HG03442 (cell line): ENCODE results near the gene ADGRG1.

ENCODE experiments used
- ATAC-seq: cut with Tn5 transposase; IDR thresholded peaks from one replicate; pipeline ENCODE4 v1.9.1; 2021; ENCODE audit warnings: mild to moderate bottlenecking, moderate library complexity; ENCODE audit not compliant: unreplicated experiment

ADGRG1 gene

DNA sequence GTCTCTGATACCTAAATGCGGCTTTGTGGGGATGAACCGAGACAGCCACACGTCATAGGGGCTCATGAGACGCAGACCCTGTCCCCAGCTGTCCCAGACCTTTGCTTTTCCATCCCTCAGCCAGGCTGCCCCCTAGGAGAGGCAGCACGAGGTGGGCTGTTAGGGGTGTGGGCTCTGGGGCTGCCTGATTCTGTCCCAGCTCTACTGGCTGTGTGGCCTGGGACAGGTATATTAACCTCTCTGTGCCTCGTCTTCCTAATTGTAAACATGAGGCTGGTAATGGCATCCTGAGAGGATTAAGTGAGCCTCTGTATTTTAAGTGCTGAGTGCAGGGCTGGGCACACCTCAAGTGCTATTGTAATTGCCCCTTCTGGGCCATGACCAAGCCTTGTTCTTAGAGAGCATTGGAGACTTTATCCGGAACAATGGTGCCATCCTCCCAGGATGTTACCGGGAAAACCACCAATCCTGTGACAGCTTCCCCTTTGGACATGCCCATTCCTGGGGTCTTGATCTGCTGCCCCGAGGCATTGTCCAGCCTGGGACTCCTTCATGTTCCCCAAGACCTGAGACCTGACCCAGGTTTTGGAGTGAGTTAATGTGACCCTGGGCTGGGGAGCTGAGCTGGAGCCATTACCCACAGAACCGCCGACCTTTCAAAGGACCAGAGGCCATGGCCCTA is 5.1 kb downstream of the ADGRG1 start:
- no peak for ATAC-seq

- no peak for ATAC-seq
These were observed 5.7 kb downstream of the ADGRG1 start for GRCh38 chr16:57634171-57634570.

GRCh38 chr16:57635266-57636097 is 7.1 kb downstream of the ADGRG1 start:
- no peak for ATAC-seq

DNA sequence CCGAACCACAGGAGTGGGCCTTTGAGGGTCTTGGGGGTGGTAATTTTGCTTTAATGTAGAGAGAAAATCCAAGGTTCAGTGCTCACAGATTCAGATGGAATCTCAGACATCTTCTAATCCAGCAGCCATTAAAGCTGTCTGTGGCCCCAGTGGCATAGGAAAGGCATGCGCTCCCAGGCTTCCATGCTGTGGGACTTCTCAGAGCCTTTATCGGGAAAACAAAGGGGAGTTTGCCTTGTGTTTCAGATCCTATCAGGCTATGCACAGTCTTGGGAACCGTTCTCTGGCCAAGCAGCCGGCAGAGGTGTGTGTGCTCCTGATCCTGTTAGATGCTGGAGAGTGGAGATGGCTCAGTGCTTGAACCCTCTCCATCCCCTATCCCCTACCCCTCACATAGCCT is 7.8 kb downstream of the ADGRG1 start:
- ATAC-seq = no peak

DNA sequence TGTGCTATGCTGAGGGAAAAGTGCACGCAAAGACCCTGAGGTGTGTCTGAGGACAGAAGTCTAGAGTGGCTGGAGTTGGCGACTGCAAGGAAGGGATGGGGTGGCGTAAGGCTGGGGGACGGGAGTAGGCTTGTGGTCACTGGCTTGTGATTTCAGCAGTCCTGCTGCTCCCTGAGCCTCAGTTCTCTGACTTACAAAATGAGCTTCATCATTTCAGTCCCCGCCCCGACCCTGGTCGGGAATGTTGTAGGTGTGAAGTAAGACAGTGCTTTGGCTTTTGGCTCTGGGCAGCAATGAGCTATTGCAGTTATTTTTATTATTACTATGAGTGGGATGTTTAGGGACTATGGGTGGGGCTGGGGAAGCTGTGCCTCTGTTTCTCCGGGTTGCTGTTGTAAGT is 8.6 kb downstream of the ADGRG1 start:
- no peak for ATAC-seq

DNA sequence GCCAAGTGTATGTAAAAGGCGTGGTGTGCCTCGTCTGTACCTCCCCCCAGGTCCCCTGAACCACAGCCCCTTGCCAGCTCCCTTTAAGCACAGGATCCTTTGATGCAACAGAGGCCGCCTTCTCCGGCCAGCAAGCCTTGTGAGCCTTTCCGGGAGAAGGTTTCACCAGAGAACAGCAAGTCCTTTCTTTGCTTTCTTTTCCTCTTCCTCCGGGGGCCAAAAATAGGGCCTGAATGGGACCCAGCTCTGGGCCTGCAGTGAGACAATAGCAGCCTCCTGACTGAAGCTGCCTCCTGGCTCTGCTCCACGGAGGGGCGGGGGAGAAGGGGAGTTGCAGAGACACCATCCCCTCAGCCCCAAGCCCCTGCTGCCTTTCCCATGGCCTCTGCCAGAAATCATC is 9.0 kb downstream of the ADGRG1 start:
- ATAC-seq = no peak

DNA sequence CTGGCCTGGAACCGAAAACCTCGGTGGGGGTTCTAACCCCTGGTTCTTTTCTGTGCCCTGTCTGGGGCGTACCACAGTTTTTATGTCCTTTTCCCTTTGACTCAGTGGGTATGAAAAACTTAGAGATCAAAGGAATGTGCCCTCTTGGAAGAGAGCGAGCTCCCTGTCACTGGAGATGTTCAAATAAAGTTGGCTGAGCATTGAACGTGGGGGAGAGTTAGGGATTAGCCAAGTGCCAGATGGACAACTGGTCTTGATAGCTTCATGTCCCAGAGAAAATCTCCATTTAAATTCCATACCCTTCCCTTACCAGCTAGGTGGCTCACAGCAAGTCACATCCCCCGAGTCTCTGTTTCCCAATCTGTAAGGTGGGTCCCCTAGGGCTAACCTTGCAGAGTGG is 9.5 kb downstream of the ADGRG1 start:
- ATAC-seq = no peak

DNA sequence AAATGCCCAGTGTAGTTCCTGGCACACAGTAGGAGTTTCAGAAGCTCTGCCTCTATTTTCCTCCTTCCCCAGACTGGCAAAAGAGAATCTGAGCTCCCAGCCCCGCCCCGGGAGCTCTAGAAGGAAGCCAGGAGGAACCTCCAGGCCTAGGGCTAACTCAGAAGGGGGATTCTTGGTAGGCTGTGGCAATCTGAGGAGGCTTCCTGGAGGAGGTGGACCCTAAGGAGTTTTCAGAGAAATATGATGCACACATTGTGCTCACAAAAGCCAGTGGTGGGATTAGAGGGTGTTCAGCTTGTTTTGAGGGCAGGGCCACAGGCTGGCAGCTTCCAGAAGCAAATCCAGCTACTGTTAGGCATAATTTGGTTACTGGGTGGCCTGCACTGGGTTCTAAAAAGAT is 10.0 kb downstream of the ADGRG1 start:
- ATAC-seq = no peak

DNA sequence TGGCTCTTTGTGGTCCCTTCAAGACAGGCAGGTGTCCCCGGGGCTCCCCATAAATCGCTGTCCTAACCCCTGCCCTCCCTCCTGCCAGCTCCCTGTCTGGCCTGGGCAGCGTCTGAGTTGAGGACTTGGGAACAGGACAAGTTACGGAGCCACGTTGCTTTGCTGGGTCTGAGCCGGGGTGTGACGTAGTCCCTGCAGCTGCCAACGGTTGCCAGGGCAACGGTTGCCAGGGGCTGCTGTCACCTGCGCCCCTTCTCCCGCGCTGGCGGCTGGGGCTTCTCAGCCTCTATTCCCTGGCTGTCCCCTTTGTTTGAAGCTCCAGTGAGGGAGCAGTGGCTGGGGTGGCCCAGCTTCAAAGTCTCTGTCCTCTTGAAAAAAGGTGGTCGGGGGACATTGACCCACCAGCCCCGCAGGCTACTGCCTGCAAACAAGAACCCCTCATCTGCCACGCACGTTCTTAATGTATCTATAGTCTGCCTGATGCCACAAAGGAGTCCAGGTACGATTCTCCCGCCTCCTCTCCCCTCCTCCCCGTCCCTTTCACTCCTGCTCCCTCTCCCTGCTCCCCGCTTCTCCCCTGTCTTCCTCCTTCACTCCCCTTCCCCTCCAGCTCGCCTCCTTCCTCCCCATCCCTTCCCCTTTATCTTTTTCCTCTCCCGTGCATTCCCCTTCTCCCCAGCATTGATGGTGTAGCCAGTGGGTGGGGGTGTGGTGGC is 10.9 kb downstream of the ADGRG1 start:
- no peak for ATAC-seq

DNA sequence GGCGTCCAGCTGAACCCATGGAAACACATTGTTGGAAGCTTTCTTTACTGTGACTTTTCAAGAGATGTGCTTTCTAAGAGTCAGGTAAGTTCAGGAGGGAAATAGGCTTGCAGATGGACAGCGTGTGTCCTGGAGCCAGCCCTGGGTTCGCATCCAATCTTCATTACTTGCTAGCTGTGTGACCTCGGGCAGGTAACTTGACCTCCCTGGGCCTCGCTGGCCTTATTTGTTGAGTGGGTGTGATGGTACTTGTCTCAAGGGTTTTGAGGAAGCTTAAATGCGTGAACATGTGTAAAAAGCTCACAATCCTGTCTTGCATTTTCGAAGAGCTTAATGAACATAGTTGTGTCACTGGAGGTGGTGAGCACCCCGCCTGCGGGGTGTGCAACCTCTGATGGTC is 11.8 kb downstream of the ADGRG1 start:
- no peak for ATAC-seq

DNA sequence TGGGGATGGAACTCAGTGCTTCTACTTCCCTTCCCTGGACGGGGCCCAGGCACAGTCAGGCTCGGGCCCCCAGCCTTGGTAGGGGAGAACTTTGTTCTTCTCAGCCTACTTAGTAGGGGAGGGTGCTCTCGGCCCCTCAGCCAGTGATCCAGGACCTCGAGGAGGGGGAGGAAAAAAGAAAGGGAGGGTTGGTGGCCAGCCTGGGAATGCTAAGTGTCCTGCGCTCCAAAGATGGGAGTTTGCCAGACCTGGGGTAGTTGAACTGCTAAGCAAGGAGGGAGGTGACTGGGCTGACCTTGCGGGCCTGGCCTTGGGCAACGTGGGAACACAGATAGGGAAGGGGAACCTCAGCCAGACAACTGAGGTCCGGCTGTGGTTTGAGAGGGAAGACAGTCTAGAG is 12.2 kb downstream of the ADGRG1 start:
- ATAC-seq = no peak

- no peak for ATAC-seq
These were observed 14.0 kb downstream of the ADGRG1 start for GRCh38 chr16:57642160-57643135.

- no peak for ATAC-seq
These were observed 14.9 kb downstream of the ADGRG1 start for GRCh38 chr16:57643147-57643874.

DNA sequence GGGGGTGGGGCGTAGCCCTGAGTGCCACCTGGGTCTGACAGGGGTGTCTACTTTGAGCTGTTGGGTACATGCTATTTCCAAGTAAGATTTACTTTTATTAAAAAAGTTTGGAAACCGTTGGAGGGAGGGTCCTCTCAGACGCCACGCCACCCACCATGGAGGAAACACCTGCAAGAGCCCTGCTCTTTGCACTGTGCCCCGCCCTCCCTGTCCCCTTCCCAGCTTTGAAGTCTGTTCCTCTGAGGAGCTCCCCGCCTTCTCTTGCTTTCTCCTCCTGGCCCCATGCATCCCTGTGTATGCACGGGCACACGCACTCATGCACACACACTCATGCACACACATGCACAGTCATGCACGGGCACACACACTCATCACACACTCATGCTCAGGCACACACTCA is 15.5 kb downstream of the ADGRG1 start:
- no peak for ATAC-seq

DNA sequence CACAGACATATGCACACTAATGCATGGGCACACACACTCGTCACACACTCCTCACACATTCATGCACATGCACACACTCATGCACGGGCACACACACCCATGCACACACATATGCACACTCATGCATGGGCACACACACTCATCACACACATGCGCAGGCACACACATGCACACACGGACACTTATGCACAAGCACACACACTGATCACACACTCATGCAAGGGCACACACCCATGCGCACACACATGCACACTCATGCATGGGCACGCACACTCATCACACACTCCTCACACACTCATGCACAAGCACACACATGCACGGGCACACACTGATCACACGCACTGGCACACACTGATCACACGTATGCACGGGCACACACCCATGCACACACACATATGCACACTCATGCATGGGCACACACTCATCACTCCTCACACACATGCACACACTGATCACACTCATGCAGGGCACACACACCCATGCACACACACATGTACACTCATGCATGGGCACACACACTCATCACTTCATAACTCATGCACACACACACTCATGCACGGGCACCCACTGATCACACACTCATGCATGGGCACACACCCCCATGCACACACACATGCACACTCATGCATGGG is 16.1 kb downstream of the ADGRG1 start:
- no peak for ATAC-seq

DNA sequence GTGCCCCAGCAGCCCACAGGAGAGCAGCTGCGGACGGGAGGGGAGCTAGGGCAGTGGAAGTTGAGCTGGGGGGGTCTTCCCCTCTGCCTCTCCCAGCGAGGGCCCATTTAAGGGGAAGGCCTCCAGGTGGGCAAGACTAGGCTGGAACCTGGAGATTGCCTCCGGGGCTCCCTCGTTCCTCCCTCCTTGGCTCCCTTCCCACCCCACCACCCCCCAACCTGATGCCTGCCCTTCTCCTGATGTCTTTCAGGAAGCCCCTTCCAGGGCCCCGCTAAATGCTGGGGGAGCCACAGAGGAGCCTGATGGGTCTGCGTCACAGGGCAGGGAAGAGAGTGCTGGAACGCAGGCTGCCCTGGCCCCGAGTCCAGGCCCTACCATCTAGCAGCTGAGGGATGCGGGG is 16.7 kb downstream of the ADGRG1 start:
- ATAC-seq = no peak

- no peak for ATAC-seq
These were observed 17.4 kb downstream of the ADGRG1 start for GRCh38 chr16:57645691-57646387.

- no peak for ATAC-seq
These were observed 18.1 kb downstream of the ADGRG1 start for GRCh38 chr16:57646388-57647039.
